Measurements from ENCODE around the gene ENO1. TPM values are rescaled to one million over a fixed set of nuclear protein-coding genes. Genes with fewer than 3 reads are reported as not detected.

Gene ENO1
- total and polyA plus RNA-seq, 2 donors (not counting 3 experiments of a cell fraction or from before 2014, with no cell fraction given) = 1,111 to 1,593 TPM

- dilution Hi-C loops (cut with MboI; ENCODE audit: extremely low pct_ligation_motif_present, low sequenced_read_pairs) (no loop called here), intact Hi-C loops (cut with micrococcal nuclease) (no loop called here)
- no peak overlapping the region for H2AFZ ChIP-seq (ENCODE audit: low read depth, low read length)
- no peaks in the 10 kb centered on the region for H3K27me3 ChIP-seq (ENCODE audit: control insufficient read depth in 2 of 2, insufficient read depth in 2 of 2, low read length in 2 of 2)
- POLR2A ChIA-PET = interaction anchor here (0.6 kb wide), 1 partner anchor 106 kb away, joined by 5 read pairs; no protein-coding TSS in a partner anchor
- H3K4me1 ChIP-seq (ENCODE audit: control insufficient read depth, extremely low read depth, insufficient read depth, low read length) = peaks cover 18% of the 10 kb centered on the region
- H3K9ac ChIP-seq (replicated peaks; ENCODE audit: extremely low read depth, insufficient read depth, low read length) = no peak overlapping the region
- H4K20me1 ChIP-seq (replicated peaks; ENCODE audit: control insufficient read depth, extremely low read depth, insufficient read depth, low read length) = no peaks in the 10 kb centered on the region
- H3K27ac ChIP-seq (ENCODE audit: insufficient read depth, low read depth, low read length) = no peak overlapping the region
- no TSS peak for BruUV-seq (replicated peaks)
- no peak overlapping the region for H3K4me2 ChIP-seq (ENCODE audit: insufficient read depth, low read length)
- H3K9me3 ChIP-seq (replicated peaks; ENCODE audit: control insufficient read depth, insufficient read depth, low read length) = no peaks in the 10 kb centered on the region
- DNase-seq (ENCODE audit: low read depth, low spot score) (no peak), FAIRE-seq (peak; percentile 67)
- TF ChIP-seq MAX (IDR thresholded peaks at IDR 0.05; ENCODE audit: insufficient read depth, insufficient read length) (no peak), CTCF (IDR thresholded peaks at IDR 0.05; ENCODE audit: extremely low read depth in 1 of 2, insufficient read depth in 1 of 2, low read depth in 1 of 2, low read length in 2 of 2) (no peak), FOS (IDR thresholded peaks at IDR 0.05; ENCODE audit: borderline replicate concordance, insufficient read depth, low read length) (no peak), MYC (IDR thresholded peaks at IDR 0.05; ENCODE audit: low read depth, low read length) (no peak), EZH2 (IDR thresholded peaks at IDR 0.05; ENCODE audit: borderline replicate concordance, low read depth, low read length, severe bottlenecking) (no peak), POLR2A (IDR thresholded peaks at IDR 0.05; ENCODE audit: low read depth, low read length) (no peak), GATA2 (IDR thresholded peaks at IDR 0.05; ENCODE audit: insufficient read depth, insufficient read length, low read depth, low read length) (no peak), JUN (IDR thresholded peaks at IDR 0.05; ENCODE audit: borderline replicate concordance, insufficient read depth, insufficient read length, low read depth) (no peak), POLR2AphosphoS5 (IDR thresholded peaks at IDR 0.05; ENCODE audit: insufficient read depth, low read depth, low read length) (no peak)
- no peak overlapping the region for H3K4me3 ChIP-seq (replicated peaks in 1 of 3; ENCODE audit: insufficient read depth in 1 of 3, low read depth in 1 of 3, low read length in 3 of 3)
- H3K79me2 ChIP-seq (ENCODE audit: control insufficient read depth, insufficient read depth, low read length) = peaks cover 31% of the 10 kb centered on the region
- peaks cover 48 to 67% of the 10 kb centered on the region in 2 experiments for H3K36me3 ChIP-seq (ENCODE audit: control insufficient read depth in 2 of 2, extremely low read depth in 1 of 2, insufficient read depth in 2 of 2, low read length in 2 of 2)
- H3K9me1 ChIP-seq (replicated peaks; ENCODE audit: control insufficient read depth, extremely low read depth, insufficient read depth, low read length) = no peaks in the 10 kb centered on the region
- CTCF ChIA-PET = interaction anchor here (0.8 to 8.0 kb wide), 7 partner anchors 9 to 238 kb away, joined by 3 to 106 read pairs (median 8); partner anchors contain the start of gene ENO1
Observed at GRCh38 chr1:8863794-8864233, 14.7 kb downstream of the ENO1 start.

Measured in endothelial cell of umbilical vein (primary cell).